IPS-NIHi7 (cell line): ENCODE results near the gene ERC1.
"Not testable (repeated sequence)": the region's sequence is repeated elsewhere in the genome, so short reads cannot be mapped to it uniquely, and the experiment has no call there.

ENCODE experiments used
- DNase-seq: peaks from one replicate; pipeline ENCODE4 v3.0.0; 2012; ENCODE audit warnings: mixed read lengths; ENCODE audit errors: extremely low spot score

ERC1 gene

DNA sequence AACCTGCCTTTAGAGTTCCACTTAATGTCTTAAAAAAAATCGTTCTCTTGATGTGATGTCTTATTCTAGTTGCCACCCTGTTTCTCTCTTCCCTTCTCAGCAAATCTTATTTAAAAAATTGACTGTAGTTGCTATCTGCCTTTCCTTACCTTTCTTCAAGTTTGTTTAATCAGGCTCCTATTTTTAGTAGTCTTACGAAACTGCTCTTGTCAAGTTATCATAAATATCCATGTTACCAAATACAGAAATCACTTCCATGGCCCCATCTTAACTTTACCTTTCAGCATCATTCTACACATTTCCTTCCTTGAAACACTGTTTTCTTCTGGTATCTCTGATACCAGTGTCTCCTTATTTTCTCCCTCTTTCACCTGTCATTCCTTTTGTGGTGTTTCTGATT, 227.3 kb downstream of the ERC1 start:
- no peak for DNase-seq

DNA sequence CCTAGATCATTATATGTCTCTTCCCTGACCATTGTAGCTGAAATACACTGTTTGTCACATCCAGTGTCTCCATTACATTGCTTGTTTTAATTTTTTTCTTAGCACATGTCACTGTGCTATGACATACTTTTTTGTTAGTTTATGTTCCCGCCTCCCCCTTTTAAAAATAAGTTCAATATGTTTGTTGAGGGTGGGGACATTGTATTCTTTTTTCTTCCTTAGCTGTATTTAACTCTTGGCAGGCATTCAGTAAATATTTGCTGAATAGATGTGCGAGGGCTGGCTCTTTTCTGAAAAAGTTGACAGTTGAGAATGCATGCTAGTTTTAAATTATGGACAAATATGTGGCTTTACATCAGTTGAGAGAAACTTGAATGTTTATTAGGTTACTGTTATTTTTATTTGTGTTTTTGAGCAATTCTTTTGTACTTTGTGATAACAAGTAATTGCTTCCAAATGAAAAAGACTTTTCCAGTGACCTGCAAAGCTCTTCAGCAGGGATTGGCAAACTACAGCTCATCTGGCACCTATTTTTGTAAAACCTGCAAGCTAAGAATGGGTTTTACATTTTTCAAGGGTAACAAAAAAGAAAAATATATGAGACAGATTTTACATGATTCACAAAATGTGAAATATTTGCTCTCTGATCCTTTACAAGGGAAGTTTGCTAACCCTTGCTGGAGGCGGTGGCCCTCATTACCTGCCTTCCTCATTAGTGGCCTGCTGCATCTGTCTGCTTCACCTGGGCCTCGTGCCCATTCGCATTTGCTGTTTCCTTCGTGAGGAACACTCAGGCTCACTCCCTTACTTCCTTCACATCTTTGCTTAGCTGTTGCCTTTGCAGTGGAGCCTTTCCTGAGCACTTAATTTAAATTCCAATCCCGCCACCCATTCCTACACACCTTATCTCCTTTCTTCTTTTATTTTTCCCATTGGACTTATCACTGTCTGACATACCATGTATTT, 229.4 kb downstream of the ERC1 start:
- no peak for DNase-seq

DNA sequence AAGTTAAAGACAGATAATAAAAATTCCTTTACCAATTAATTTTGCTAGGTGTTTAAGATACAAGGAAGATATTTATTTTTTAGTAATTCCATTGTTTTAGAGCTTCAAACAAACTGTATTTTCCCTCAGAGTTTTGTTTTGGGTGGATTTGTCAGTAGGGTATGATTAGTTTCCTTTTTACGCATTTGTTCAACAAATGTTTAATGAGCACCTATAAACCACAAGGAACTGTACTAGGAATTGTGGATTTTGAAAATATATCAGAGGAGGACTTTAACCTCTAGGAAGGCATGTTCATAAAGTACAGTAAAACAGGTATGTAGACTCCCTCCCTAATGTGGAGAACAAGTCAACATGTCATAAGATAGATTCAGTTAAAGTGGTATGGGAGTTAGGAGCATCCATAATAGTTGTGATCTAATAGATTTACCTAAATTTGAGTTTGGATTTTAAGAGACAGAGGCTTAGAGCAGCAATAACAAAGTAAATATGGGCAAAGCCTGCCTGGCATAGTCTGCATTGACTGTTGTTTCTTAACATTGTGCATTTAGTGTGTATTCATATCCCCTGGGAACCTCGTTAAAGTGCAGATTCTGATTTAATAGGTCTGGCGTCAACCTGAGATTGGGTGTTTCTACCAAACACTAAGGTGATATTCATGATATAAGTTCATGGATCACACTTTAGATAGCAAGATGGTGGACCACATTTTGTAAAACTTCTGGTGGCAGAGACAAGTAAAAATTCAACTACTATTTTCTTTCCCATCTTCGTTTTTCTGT, 232.0 kb downstream of the ERC1 start:
- DNase-seq = no peak

DNA sequence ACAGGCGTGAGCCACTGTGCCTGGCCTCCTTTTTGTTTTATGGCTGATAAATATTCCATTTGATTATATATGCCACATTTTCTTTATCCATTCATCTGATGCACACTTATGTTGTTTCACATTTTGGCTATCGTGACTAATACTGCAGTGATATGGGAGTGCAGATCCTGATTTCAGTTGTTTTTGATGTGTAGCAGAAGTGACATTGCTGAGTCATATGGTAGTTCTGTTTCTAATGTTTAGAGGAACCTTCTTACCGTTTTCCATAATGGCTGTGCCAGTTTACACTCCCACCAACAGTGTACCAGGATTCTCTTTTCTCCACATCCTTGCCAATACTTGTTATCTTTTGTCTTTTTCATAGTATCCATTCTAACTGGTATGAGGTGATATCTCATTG, 235.9 kb downstream of the ERC1 start:
- DNase-seq = no peak

DNA sequence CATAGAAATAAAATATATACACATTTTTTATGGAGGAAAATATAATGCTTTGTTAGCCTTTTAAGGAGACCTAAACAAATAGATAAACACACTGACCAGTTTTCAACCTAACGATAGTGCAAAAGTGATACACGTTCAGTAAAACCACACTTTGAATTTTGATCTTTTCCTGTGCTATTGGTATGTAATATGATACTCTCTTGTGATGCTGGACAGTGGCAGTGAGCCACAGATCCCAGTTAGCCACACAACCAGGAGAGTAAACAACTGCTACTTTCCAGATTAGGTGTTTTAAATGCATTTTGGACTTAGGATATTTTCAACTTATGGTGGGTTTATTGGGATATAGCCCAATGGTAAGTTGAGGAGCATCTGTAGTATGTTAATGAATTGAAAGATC, 243.1 kb downstream of the ERC1 start:
- no peak for DNase-seq

DNA sequence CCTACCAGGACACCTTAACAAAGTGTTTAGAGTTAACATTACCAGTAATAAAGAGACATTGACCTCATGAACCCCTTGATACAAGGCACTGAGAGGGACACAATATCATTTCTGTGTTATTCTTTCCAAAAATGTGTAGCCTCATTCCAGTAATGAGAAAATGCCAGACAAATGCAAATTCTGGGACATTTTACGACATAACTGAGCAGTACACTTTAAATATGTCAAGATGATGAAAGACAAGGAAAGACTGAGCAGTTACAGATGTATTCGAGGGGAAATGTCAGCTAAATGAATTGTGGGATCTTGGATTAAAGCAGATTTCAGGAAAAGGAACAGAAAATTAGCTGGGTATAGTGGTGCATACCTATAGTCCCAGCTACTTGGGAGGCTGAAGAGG, 255.6 kb downstream of the ERC1 start:
- no peak for DNase-seq

DNA sequence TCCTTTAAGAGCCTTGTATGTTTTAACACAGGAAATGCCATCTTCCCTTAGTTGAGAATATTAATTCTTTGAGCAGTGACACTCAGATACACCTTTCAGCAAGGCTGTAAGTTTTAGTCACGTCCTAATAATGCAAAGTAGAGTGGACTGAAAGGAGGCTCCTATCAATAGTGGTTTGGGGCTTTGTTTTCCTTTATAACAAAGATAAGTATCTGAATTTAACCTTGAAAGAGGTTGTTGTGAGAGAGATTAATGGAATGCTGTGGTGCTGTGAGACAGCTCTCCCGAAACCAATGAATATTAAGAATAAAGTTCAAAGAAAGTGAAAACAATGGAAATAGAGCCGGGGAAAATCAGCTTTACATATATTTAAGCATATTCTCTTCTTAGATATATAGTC, 259.6 kb downstream of the ERC1 start:
- no peak for DNase-seq

DNA sequence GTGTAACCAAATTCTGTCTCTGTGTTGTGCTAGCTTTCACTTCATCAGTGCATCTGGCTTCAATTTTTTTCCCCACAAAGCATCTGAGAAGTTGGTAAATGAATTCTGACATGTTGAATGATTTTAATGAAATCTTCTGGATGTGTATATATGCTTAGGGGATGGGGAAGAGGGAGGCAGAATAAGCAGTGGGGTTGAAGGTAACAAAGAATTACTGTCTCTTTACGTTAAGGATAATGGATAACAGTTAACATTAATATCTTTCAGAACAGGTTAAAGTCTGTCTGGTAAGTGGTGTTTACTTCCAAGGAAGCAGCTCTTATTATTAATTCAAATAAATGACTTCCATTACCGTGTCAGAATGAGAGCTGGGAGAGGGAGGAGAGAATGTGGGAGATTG, 261.7 kb downstream of the ERC1 start:
- no peak for DNase-seq

DNA sequence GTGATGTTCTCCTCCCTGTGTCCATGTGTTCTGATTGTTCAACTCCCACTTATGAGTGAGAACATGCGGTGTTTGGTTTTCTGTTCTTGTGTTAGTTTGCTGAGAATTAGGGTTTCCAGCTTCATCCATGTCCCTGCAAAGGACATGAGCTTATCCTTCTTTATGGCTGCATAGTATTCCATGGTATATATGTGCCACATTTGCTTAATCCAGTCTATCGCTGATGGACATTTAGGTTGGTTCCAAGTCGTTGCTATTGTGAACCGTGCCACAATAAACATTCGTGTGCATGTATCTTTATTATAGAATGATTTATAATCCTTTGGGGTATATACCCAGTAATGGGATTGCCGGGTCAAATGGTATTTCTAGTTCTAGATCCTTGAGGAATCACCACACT, 264.1 kb downstream of the ERC1 start:
- DNase-seq = not testable (repeated sequence)

DNA sequence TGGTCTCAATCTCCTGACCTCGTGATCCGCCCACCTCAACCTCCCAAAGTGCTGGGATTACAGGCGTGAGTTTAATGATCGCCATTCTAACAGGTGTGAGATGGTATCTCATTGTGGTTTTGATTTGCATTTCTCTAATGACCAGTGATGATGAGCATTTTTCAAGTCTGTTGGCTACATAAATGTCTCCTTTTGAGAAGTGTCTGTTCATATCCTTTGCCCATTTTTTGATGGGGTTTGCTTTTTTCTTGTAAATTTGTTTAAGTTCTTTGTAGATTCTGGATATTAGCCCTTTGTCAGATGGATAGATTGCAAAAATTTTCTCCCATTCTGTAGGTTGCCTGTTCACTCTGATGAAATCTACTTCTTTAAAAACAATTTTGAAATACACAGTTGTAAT, 264.8 kb downstream of the ERC1 start:
- not testable (repeated sequence) for DNase-seq

DNA sequence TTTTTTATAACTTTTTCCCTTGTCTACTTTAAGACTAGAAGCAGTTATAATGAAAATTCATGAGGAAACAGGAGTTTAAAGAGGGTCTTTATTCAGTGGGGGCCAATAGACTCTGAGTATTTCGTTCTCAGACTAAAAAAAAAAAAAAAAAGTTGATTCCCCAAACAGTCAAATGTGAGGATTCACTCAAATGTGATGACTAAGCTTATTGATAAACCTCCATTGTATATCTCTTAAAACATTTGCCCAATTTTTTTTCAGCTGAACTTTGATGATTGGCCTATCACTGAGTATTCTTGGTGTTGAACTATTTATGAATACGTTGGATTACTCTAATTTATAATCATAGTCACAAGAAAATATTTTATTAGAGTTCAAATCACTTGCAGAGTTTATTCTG, 265.3 kb downstream of the ERC1 start:
- DNase-seq = no peak

DNA sequence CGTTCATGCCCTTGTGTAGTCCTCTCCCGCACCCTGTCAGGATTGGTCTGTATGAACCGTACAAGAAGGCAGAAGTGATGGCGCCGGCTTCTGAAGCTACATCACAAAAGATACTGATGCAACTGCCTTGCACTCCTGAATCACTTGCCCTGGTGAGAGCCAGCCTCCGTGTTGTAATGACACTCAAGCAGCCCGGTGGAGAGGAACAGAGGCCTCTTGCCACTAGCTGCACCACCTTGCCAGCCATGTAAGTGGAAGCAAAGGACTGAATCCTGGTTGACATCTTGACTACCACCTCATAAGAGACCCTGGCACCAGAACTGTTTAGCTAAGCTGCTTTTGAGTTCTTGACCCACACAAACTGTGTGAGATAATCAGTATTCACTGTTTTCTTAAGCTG, 266.0 kb downstream of the ERC1 start:
- DNase-seq = no peak

DNA sequence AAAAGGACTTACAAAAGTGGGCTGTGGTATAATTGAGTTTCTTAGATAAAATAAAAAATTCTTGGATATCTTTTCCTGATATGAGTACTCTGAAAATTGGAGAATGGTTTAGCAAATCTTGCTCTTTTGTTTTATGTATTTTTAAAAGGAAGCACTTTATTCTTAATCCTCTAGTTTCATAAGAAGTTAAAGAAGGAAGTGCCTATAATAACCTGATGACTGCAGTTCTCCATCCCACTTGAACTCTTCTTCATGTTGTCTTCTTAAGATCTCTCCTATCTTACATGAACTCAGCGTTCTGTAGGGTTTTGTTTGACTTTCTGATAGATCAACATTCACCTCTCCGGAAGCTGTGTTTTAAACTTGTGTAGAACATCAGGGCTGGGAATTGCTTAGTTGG, 271.0 kb downstream of the ERC1 start:
- DNase-seq = no peak

DNA sequence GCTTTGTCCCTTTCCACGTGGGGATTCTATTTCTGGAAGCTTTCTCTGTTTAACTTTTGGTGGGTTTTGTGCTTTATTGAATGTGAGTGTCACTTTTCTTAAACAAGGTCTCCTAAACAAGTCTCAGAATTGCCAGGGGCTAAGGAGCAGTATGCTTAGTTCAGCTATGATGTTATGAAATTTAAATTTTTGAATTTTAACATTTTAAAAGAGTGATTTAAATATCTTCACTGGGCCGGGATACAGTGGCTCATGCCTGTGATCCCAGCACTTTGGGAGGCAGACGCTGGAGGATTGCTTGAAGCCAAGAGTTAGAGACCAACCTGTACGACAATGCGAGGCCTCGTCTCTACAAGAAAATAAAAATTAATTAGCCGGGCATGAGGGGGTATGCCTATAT, 276.2 kb downstream of the ERC1 start:
- no peak for DNase-seq

DNA sequence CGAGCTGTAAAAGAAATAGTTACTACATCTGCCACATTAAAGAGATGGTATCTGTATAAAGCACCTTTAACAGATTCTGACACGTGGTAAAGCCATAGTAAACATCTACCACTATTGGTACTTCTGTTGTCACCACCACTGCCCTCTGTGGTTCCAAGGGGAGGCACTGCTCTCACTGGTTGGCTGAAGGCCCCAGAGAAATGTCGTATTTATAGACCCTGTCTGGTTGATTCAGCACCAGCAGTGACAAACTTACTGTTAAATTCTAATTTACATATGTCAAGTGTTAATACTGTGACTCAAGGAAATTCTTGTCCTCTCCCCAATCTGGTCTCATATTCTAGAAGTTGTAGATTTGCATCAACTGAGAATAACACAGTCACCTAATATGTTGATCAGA, 281.1 kb downstream of the ERC1 start:
- DNase-seq = no peak

DNA sequence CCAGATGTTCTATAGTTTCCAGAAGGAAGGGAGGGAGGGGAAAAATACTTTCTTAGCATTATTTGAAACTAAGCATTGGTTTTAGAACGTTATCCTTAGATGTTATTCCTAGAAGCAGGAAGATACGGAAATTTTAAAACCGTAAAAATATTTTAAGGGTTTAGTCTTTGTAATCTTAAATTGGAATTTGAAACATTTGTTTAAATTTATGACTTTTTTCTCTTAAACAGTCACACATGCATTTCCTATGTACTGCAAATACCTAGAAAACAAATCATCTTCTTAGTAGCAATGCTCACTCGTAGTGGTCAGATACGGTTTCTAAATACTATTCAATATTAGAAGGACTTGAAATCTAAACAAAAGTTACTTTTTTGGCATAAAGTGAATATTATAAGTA, 282.0 kb downstream of the ERC1 start:
- no peak for DNase-seq

DNA sequence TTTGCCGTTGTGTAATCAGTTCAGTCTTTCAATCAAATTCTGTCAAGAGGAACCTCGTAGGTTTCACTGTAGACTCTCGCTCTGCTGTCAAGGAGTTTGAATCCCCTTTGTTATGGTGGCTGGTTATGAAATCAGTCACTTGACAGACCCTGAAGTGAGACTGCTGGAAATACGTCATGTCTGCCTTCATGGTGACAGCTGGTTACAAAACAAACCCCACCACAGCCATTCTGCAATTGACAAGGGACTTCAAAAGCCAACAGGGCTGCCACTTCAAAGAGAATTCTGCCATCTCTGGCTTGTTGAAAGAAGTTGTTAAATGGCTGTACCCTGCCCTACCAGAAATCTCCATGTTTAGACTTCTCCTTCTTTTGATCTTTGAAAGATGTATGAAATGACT, 286.9 kb downstream of the ERC1 start:
- no peak for DNase-seq

DNA sequence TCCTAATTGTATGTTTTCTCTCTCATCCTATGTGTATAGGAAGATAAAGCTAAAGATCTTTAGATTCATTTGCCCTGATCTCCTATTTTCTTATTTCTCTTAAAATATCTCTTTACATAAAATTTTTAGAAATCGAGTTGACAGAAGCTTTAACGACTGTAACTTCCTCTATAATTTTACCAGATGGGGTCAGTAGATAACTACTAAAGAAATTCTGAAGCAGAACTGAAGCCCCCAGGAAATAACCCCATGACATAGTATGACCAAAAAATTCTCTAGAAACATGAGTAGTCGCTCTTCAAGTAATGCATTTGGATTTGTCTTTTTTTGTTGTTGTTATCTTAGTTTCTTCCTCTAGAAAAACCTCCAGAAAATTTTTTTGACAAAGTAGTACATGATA, 288.0 kb downstream of the ERC1 start:
- no peak for DNase-seq

DNA sequence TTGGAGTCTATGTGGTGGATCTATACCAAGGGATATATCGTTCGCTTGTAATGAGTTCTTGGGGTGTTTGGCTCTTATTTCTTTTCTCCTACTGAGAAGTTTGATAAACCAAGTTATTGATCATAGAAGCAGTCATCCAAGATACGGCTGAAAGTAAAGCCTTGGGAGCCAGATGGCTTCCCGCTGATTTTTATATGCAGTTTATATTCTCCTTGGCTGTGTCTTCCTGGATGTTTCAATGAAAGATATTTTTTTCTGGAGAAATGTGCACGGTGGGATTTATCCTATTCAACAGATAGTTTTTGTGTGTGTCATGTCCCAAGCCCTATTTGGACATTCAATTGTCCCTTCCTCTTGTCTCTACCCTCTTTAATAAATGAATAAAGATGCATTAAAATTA, 289.0 kb downstream of the ERC1 start:
- DNase-seq = no peak

DNA sequence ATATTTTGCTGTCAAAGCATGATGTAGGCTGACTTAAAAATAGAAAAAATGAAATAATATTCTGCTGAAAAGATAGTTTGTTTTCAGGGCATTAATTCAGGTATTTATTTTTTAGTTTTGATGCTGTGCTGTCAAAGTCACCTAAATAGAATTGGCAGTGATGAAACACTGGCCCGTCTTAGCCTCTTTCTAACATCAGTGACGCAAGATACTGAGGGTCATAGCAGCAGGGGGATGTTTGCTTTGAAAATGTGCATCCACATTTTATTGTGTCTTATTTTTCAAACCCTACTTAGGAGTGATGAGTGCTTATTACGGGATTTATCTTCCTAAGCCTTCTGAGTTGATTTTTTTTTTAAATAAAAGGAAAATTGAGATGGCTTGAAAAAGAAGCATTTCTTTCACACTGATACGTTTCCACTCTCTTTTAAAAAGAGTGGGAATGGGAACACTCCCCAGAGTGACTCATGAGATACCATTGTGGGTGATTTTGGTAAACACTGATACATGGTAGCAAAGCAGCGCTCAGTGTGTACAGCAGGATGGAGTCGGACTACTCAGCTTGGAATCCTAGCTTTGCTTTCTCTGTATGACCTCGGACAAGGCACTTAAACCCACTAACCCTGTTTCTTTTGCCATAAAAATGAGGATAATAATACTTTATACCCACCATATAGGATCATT, 290.8 kb downstream of the ERC1 start:
- DNase-seq = no peak

DNA sequence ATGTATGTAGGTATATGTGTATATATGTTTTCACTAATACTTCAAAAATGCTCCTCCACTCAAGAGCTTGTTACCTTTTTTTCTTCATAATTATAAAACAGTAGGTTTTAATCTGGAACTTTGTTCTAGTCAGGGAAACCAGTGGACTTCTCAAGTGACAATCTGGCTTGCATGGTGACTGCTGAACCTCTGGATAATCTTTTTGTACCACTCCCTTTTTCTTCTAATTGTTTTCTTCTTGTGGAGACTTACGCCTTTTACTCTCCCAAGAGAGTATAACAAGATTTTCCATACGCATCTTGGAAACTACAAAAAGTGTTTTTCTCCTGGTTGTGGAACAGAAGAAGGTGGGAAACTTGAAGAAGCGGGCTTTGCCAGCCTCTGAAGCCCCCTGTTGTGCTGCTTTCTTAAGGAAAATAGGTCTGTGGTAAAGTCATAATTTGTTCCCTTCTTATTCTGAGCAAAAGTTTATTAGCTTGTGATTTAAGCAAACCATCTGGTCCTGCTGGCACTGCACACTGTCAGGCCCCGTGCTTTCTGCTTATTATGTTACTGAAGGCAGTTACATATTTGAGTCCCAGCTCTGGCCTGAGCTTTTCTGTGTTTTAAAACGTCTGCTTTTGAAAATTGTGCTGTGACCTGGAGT, 291.8 kb downstream of the ERC1 start:
- no peak for DNase-seq

DNA sequence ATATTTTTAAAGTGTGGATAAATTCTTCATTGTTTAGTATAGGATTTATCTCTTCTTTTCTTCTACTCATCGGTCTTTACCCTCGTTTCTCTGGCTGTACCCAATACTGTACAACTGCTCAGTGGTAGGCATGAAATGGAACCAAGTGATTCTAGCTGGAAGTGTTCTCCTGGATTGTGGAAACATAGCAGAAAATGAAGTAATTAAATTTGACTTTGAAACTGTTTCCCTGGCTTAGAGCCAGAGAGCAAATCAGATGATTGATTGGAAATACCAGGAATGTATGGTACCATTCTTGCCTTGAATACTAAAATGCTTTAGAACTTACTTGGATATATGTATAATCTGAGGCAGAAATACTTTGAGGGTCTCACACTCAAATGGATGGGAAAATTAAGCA, 292.3 kb downstream of the ERC1 start:
- no peak for DNase-seq
